Measurements from ENCODE around the gene CDC42EP5.
"Not testable (repeated sequence)": the region's sequence is repeated elsewhere in the genome, so short reads cannot be mapped to it uniquely, and the experiment has no call there.

The CDC42EP5 gene

GRCh38 chr19:54473071-54473891, at the start of gene CDC42EP5:
TSS of gene CDC42EP5 (minus strand) at chr19:54473296. CDS start at chr19:54465547, 7,749 bp downstream.
- peaks cover 0 to 4% of the 10 kb centered on the region in 2 donors for H3K36me3 ChIP-seq (ENCODE audit: control insufficient read depth in 2 of 2, insufficient read depth in 2 of 2, low read length in 2 of 2)
- peak within 1 kb of the TSS; percentile 89 to 96 for H3K27ac ChIP-seq (ENCODE audit: low read depth in 2 of 2, low read length in 2 of 2)
- H3K27me3 ChIP-seq (ENCODE audit: control insufficient read depth in 2 of 2, insufficient read depth in 2 of 2, low read length in 2 of 2) = peaks cover 0 to 5% of the 10 kb centered on the region in 2 donors
- H3K9ac ChIP-seq (ENCODE audit: low read depth in 1 of 2, low read length in 2 of 2) = peak within 1 kb of the TSS; percentile 82 to 87
- H3K4me3 ChIP-seq (ENCODE audit: low read length in 2 of 2) = peak within 1 kb of the TSS; percentile 72 to 83
- no peaks in the 10 kb centered on the region for H3K9me3 ChIP-seq (ENCODE audit: control insufficient read depth in 2 of 2, low read length in 2 of 2)
- H3K4me1 ChIP-seq (ENCODE audit: control insufficient read depth in 2 of 2, insufficient read depth in 2 of 2, low read length in 2 of 2) = peaks cover 22 to 34% of the 10 kb centered on the region in 2 donors

DNA sequence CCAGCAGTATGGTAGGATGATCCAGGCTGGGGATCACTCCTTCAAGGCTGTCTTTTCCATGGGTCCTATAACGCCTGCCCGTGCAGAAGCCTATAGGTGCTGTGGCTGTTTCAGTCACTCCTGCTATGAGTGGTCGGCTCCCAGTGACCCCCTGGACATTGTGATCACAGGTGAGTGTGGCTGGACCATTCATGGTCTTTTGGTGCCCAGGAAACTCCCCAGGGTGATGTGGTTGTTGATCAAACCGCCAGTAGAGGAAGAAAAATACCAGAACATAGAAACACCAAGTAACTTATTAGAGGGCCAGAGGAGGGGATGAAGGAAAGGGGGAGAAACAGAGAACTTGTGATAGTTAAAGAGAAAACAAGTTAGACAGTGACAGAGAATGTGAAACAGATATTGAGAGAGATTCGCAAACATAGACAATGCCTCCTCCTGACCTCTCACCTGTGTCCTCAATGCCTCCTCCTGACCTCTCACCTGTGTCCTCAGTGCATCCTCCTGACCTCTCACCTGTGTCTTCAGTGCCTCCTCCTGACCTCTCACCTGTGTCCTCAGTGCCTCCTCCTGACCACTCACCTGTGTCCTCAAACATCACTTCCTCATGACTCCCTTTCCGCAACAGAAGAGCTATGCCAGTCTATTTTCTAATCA, 48.9 kb upstream of the CDC42EP5 start:
- Histone ChIP-seq H3K4me1 (ENCODE audit: control insufficient read depth in 2 of 2, insufficient read depth in 2 of 2, low read length in 2 of 2) (peaks cover 0 to 3% of the 10 kb centered on the region in 2 donors), H3K27me3 (ENCODE audit: control insufficient read depth in 2 of 2, insufficient read depth in 2 of 2, low read length in 2 of 2) (no peaks in the 10 kb centered on the region), H3K9me3 (ENCODE audit: control insufficient read depth in 2 of 2, low read length in 2 of 2) (no peaks in the 10 kb centered on the region), H3K36me3 (ENCODE audit: control insufficient read depth in 2 of 2, insufficient read depth in 2 of 2, low read length in 2 of 2) (no peaks in the 10 kb centered on the region), H3K4me3 (ENCODE audit: low read length in 2 of 2) (no peak overlapping the region), H3K27ac (ENCODE audit: low read depth in 2 of 2, low read length in 2 of 2) (no peak overlapping the region), H3K9ac (ENCODE audit: low read depth in 1 of 2, low read length in 2 of 2) (no peak overlapping the region)

- no peak overlapping the region for H3K9ac ChIP-seq (ENCODE audit: low read depth in 1 of 2, low read length in 2 of 2)
- peaks cover 0 to 3% of the 10 kb centered on the region in 2 donors for H3K4me1 ChIP-seq (ENCODE audit: control insufficient read depth in 2 of 2, insufficient read depth in 2 of 2, low read length in 2 of 2)
- H3K9me3 ChIP-seq (ENCODE audit: control insufficient read depth in 2 of 2, low read length in 2 of 2) = no peaks in the 10 kb centered on the region
- no peak overlapping the region for H3K27ac ChIP-seq (ENCODE audit: low read depth in 2 of 2, low read length in 2 of 2)
- no peaks in the 10 kb centered on the region for H3K27me3 ChIP-seq (ENCODE audit: control insufficient read depth in 2 of 2, insufficient read depth in 2 of 2, low read length in 2 of 2)
- H3K4me3 ChIP-seq (ENCODE audit: low read length in 2 of 2) = no peak overlapping the region
- H3K36me3 ChIP-seq (ENCODE audit: control insufficient read depth in 2 of 2, insufficient read depth in 2 of 2, low read length in 2 of 2) = no peaks in the 10 kb centered on the region
These were observed 48.1 kb upstream of the CDC42EP5 start for GRCh38 chr19:54521022-54521859.

- Histone ChIP-seq H3K27ac (ENCODE audit: low read depth in 2 of 2, low read length in 2 of 2) (no peak overlapping the region), H3K27me3 (ENCODE audit: control insufficient read depth in 2 of 2, insufficient read depth in 2 of 2, low read length in 2 of 2) (peaks cover 0 to 2% of the 10 kb centered on the region in 2 donors), H3K9ac (ENCODE audit: low read depth in 1 of 2, low read length in 2 of 2) (no peak overlapping the region), H3K9me3 (ENCODE audit: control insufficient read depth in 2 of 2, low read length in 2 of 2) (no peaks in the 10 kb centered on the region), H3K36me3 (ENCODE audit: control insufficient read depth in 2 of 2, insufficient read depth in 2 of 2, low read length in 2 of 2) (no peaks in the 10 kb centered on the region), H3K4me3 (ENCODE audit: low read length in 2 of 2) (no peak overlapping the region), H3K4me1 (ENCODE audit: control insufficient read depth in 2 of 2, insufficient read depth in 2 of 2, low read length in 2 of 2) (peaks cover 0 to 3% of the 10 kb centered on the region in 2 donors)
These were observed 45.7 kb upstream of the CDC42EP5 start for GRCh38 chr19:54518844-54519243.

- H3K36me3 ChIP-seq (ENCODE audit: control insufficient read depth in 2 of 2, insufficient read depth in 2 of 2, low read length in 2 of 2) = no peaks in the 10 kb centered on the region
- no peak overlapping the region for H3K9ac ChIP-seq (ENCODE audit: low read depth in 1 of 2, low read length in 2 of 2)
- no peak overlapping the region for H3K4me3 ChIP-seq (ENCODE audit: low read length in 2 of 2)
- peaks cover 0 to 2% of the 10 kb centered on the region in 2 donors for H3K27me3 ChIP-seq (ENCODE audit: control insufficient read depth in 2 of 2, insufficient read depth in 2 of 2, low read length in 2 of 2)
- H3K27ac ChIP-seq (ENCODE audit: low read depth in 2 of 2, low read length in 2 of 2) = no peak overlapping the region
- H3K9me3 ChIP-seq (ENCODE audit: control insufficient read depth in 2 of 2, low read length in 2 of 2) = no peaks in the 10 kb centered on the region
- H3K4me1 ChIP-seq (ENCODE audit: control insufficient read depth in 2 of 2, insufficient read depth in 2 of 2, low read length in 2 of 2) = peaks cover 0 to 3% of the 10 kb centered on the region in 2 donors
These were observed 44.4 kb upstream of the CDC42EP5 start for GRCh38 chr19:54517483-54517882.

- Histone ChIP-seq H3K36me3 (ENCODE audit: control insufficient read depth in 2 of 2, insufficient read depth in 2 of 2, low read length in 2 of 2) (no peaks in the 10 kb centered on the region), H3K27ac (ENCODE audit: low read depth in 2 of 2, low read length in 2 of 2) (no peak overlapping the region), H3K4me3 (ENCODE audit: low read length in 2 of 2) (no peak overlapping the region), H3K27me3 (ENCODE audit: control insufficient read depth in 2 of 2, insufficient read depth in 2 of 2, low read length in 2 of 2) (peaks cover 0 to 2% of the 10 kb centered on the region in 2 donors), H3K4me1 (ENCODE audit: control insufficient read depth in 2 of 2, insufficient read depth in 2 of 2, low read length in 2 of 2) (no peaks in the 10 kb centered on the region), H3K9me3 (ENCODE audit: control insufficient read depth in 2 of 2, low read length in 2 of 2) (no peaks in the 10 kb centered on the region), H3K9ac (ENCODE audit: low read depth in 1 of 2, low read length in 2 of 2) (no peak overlapping the region)
These were observed 42.1 kb upstream of the CDC42EP5 start for GRCh38 chr19:54515156-54515555.

- H3K27me3 ChIP-seq (ENCODE audit: control insufficient read depth in 2 of 2, insufficient read depth in 2 of 2, low read length in 2 of 2); H3K9me3 ChIP-seq (ENCODE audit: control insufficient read depth in 2 of 2, low read length in 2 of 2); H3K27ac ChIP-seq (ENCODE audit: low read depth in 2 of 2, low read length in 2 of 2); H3K9ac ChIP-seq (ENCODE audit: low read depth in 1 of 2, low read length in 2 of 2); H3K4me1 ChIP-seq (ENCODE audit: control insufficient read depth in 2 of 2, insufficient read depth in 2 of 2, low read length in 2 of 2); H3K4me3 ChIP-seq (ENCODE audit: low read length in 2 of 2); H3K36me3 ChIP-seq (ENCODE audit: control insufficient read depth in 2 of 2, insufficient read depth in 2 of 2, low read length in 2 of 2): not testable (repeated sequence)
These were observed 36.3 kb upstream of the CDC42EP5 start for GRCh38 chr19:54509200-54509940.

DNA sequence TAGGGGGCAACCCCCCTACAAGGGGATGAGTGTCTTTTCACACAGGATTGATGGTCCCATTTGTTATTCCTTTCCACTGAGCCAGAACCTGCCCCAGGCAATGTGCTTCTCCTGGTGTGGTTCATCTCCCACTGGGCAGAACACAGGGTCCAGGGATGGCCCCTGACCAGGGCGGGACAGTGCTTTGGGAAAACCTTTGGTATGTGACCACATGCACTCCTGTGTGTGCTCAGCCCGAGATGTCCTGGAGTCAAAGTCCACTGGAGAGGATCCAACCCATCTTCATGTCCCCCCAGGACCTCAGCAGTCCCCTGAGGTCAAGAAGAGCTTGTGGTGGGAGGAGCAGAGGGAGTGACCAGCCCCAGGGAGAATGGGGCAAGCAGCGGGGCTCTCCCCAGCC, 35.4 kb upstream of the CDC42EP5 start:
- not testable (repeated sequence) for H3K27me3 ChIP-seq (ENCODE audit: control insufficient read depth in 2 of 2, insufficient read depth in 2 of 2, low read length in 2 of 2)

GRCh38 chr19:54507824-54508223, 34.7 kb upstream of the CDC42EP5 start:
- Histone ChIP-seq H3K27ac (ENCODE audit: low read depth in 2 of 2, low read length in 2 of 2) (no peak overlapping the region), H3K9me3 (ENCODE audit: control insufficient read depth in 2 of 2, low read length in 2 of 2) (no peaks in the 10 kb centered on the region), H3K4me3 (ENCODE audit: low read length in 2 of 2) (no peak overlapping the region), H3K36me3 (ENCODE audit: control insufficient read depth in 2 of 2, insufficient read depth in 2 of 2, low read length in 2 of 2) (no peaks in the 10 kb centered on the region), H3K27me3 (ENCODE audit: control insufficient read depth in 2 of 2, insufficient read depth in 2 of 2, low read length in 2 of 2) (peaks cover 0 to 3% of the 10 kb centered on the region in 2 donors), H3K4me1 (ENCODE audit: control insufficient read depth in 2 of 2, insufficient read depth in 2 of 2, low read length in 2 of 2) (no peaks in the 10 kb centered on the region), H3K9ac (ENCODE audit: low read depth in 1 of 2, low read length in 2 of 2) (no peak overlapping the region)

More for the DNA sequence above, 35.4 kb upstream of the CDC42EP5 start:
- H3K9me3 ChIP-seq (ENCODE audit: control insufficient read depth in 2 of 2, low read length in 2 of 2); H3K4me3 ChIP-seq (ENCODE audit: low read length in 2 of 2); H3K9ac ChIP-seq (ENCODE audit: low read depth in 1 of 2, low read length in 2 of 2); H3K4me1 ChIP-seq (ENCODE audit: control insufficient read depth in 2 of 2, insufficient read depth in 2 of 2, low read length in 2 of 2); H3K36me3 ChIP-seq (ENCODE audit: control insufficient read depth in 2 of 2, insufficient read depth in 2 of 2, low read length in 2 of 2); H3K27ac ChIP-seq (ENCODE audit: low read depth in 2 of 2, low read length in 2 of 2): not testable (repeated sequence)

All from mucosa of rectum (tissue), 2 donors.